SK-N-SH (cell line): Measurements from ENCODE around the gene FRMPD1. TPM values are rescaled to one million over a fixed set of nuclear protein-coding genes. Genes with fewer than 3 reads are reported as not detected.

Source experiments
- CTCF ChIA-PET: fragments of 300-600, 350-600 bp; formaldehyde crosslinking; extraction: SDS; loops from one replicate; lab custom pipeline; 2021; lab: Yijun Ruan, JAX
- POLR2A ChIA-PET: fragments of 350-600 bp; sonication (Branson Sonifier 250); formaldehyde crosslinking; extraction: SDS; loops from one replicate; lab custom pipeline; 2020; ENCODE audit warnings: antibody characterized with exemption, inconsistent platforms; lab: Yijun Ruan, JAX
- DNase-seq: peaks from one replicate; pipeline ENCODE4 v3.0.0; 2012
- H2AFZ ChIP-seq: fragments of 200-600 bp; sonication (generic); 2 replicates; pipeline ENCODE4 v1.8.1; 2016; ENCODE audit warnings: antibody characterized with exemption, mild to moderate bottlenecking, low read depth
- H3F3A ChIP-seq: fragments of 200-600 bp; sonication (generic); replicated peaks from 2 replicates; pipeline ENCODE3; 2016; ENCODE audit warnings: antibody characterized with exemption, mild to moderate bottlenecking; ENCODE audit not compliant: insufficient read depth
- H3K27ac ChIP-seq, 2 experiments: fragments of 200-500 bp in 1 of 2; fragments of 200-600 bp in 1 of 2; sonication (Bioruptor generic) in 1 of 2; sonication (generic), shearing (Covaris generic) in 1 of 2; 2 replicates each; pipeline versions ENCODE4 v1.5.1 to v1.6.1; 2014 to 2016; ENCODE audit warnings: low read depth in 2 of 2, inconsistent platforms in 1 of 2, low read length in 1 of 2, mild to moderate bottlenecking in 1 of 2, mixed read lengths in 1 of 2
- H3K27me3 ChIP-seq: fragments of 200-600 bp; sonication (generic), shearing (Covaris generic); 2 replicates; pipeline ENCODE4 v1.6.1; 2016; ENCODE audit warnings: mixed run types; ENCODE audit not compliant: insufficient read depth
- H3K36me3 ChIP-seq, 2 experiments: fragments of 200-500 bp in 1 of 2; fragments of 200-600 bp in 1 of 2; sonication (Bioruptor generic) in 1 of 2; sonication (generic) in 1 of 2; replicated peaks in 1 of 2; 2 replicates each; pipeline versions ENCODE3 to v1.5.1; 2014 to 2016; ENCODE audit warnings: low read length in 1 of 2, mild to moderate bottlenecking in 1 of 2; ENCODE audit not compliant: insufficient read depth in 2 of 2, control insufficient read depth in 1 of 2
- H3K4me1 ChIP-seq, 2 experiments: fragments of 200-500 bp in 1 of 2; fragments of 200-600 bp in 1 of 2; sonication (Bioruptor generic) in 1 of 2; sonication (generic), shearing (Covaris generic) in 1 of 2; 2 replicates each; pipeline versions ENCODE4 v1.5.1 to v1.6.1; 2014 to 2016; ENCODE audit warnings: low read depth in 1 of 2, low read length in 1 of 2, mixed run types in 1 of 2; ENCODE audit not compliant: insufficient read depth in 2 of 2, control insufficient read depth in 1 of 2
- H3K4me2 ChIP-seq: fragments of 200-600 bp; sonication (generic), shearing (Covaris generic); 2 replicates; pipeline ENCODE4 v1.6.1; 2017; ENCODE audit warnings: mixed run types
- H3K4me3 ChIP-seq, 2 experiments: fragments of 200-500 bp in 1 of 2; fragments of 200-600 bp in 1 of 2; sonication (Bioruptor generic) in 1 of 2; sonication (generic), shearing (Covaris generic) in 1 of 2; 2 replicates each; pipeline versions ENCODE4 v1.5.1 to v1.8.1; 2014 to 2016; ENCODE audit warnings: low read depth in 2 of 2, inconsistent platforms in 1 of 2, low read length in 1 of 2, mild to moderate bottlenecking in 1 of 2, mixed read lengths in 1 of 2, moderate library complexity in 1 of 2
- H3K79me2 ChIP-seq: fragments of 200-600 bp; sonication (generic); 2 replicates; pipeline ENCODE4 v1.8.1; 2017; ENCODE audit warnings: mild to moderate bottlenecking; ENCODE audit not compliant: insufficient read depth
- H3K9ac ChIP-seq: fragments of 200-600 bp; sonication (generic); 2 replicates; pipeline ENCODE4 v1.6.1; 2017; ENCODE audit warnings: mixed run types
- H3K9me2 ChIP-seq: fragments of 200-600 bp; sonication (generic); 2 replicates; pipeline ENCODE4 v1.6.1; 2017; ENCODE audit warnings: mixed run types
- H3K9me3 ChIP-seq: fragments of 200-600 bp; sonication (generic); 2 replicates; pipeline ENCODE4 v1.6.1; 2017; ENCODE audit warnings: mixed run types, mild to moderate bottlenecking, moderate library complexity
- H4K20me1 ChIP-seq: fragments of 200-600 bp; sonication (generic); 2 replicates; pipeline ENCODE4 v1.6.1; 2017; ENCODE audit warnings: mild to moderate bottlenecking, mixed run types; ENCODE audit not compliant: insufficient read depth
- CHD2 ChIP-seq: fragments of 150-350 bp; IDR thresholded peaks from 2 replicates; pipeline ENCODE4 v1.6.1; 2018; ENCODE audit warnings: low read length; ENCODE audit not compliant: partially characterized antibody
- EP300 ChIP-seq, 2 experiments: IDR thresholded peaks; 2 replicates each; pipeline versions ENCODE4 v1.4.0 to v1.6.1; 2012; ENCODE audit warnings: borderline replicate concordance in 1 of 2, low read depth in 1 of 2, low read length in 1 of 2
- EZH2phosphoT487 ChIP-seq: fragments of 200-600 bp; sonication (generic); IDR thresholded peaks from 2 replicates; pipeline ENCODE4 v1.6.1; 2017; ENCODE audit warnings: low read depth, mixed run types, mild to moderate bottlenecking, antibody characterized with exemption, moderate library complexity, borderline replicate concordance
- FOSL2 ChIP-seq: IDR thresholded peaks from 2 replicates; pipeline ENCODE4 v1.4.0; 2012; ENCODE audit warnings: low read depth, mild to moderate bottlenecking, moderate library complexity, borderline replicate concordance
- FOXJ3 ChIP-seq: sonication (generic); formaldehyde crosslinking; IDR thresholded peaks from 2 replicates; pipeline ENCODE4 v1.5.1; 2020; ENCODE audit warnings: mild to moderate bottlenecking, missing genetic modification reagents
- FOXM1 ChIP-seq: IDR thresholded peaks from 2 replicates; pipeline ENCODE4 v1.4.0; 2012; ENCODE audit warnings: low read depth, mild to moderate bottlenecking
- GABPA ChIP-seq: IDR thresholded peaks from 2 replicates; pipeline ENCODE4 v1.4.0; 2012; ENCODE audit warnings: low read depth, mild to moderate bottlenecking
- GATA2 ChIP-seq: sonication (generic); formaldehyde crosslinking; IDR thresholded peaks from 2 replicates; pipeline ENCODE4 v1.5.0; 2020; ENCODE audit warnings: mild to moderate bottlenecking, missing genetic modification reagents
- MEF2A ChIP-seq: IDR thresholded peaks from 2 replicates; pipeline ENCODE4 v1.4.0; 2012; ENCODE audit warnings: low read depth, borderline replicate concordance
- NFIC ChIP-seq: IDR thresholded peaks from 2 replicates; pipeline ENCODE4 v1.4.0; 2012; ENCODE audit warnings: borderline replicate concordance
- NRF1 ChIP-seq: IDR thresholded peaks from 2 replicates; pipeline ENCODE4 v1.6.1; 2012; ENCODE audit warnings: low read depth, mild to moderate bottlenecking, low read length
- PBX3 ChIP-seq: IDR thresholded peaks from 2 replicates; pipeline ENCODE4; 2012
- RAD21 ChIP-seq: IDR thresholded peaks from 2 replicates; pipeline ENCODE4 v1.6.1; 2012; ENCODE audit warnings: mild to moderate bottlenecking, low read length
- RCOR1 ChIP-seq: fragments of 150-350 bp; IDR thresholded peaks from 2 replicates; pipeline ENCODE4 v1.6.1; 2017; ENCODE audit warnings: antibody characterized with exemption, low read length
- REST ChIP-seq: IDR thresholded peaks from 2 replicates; pipeline ENCODE4 v1.6.1; 2012; ENCODE audit warnings: mild to moderate bottlenecking, low read depth, low read length, moderate library complexity
- SMC3 ChIP-seq: IDR thresholded peaks from 2 replicates; pipeline ENCODE4 v1.6.1; 2012; ENCODE audit warnings: low read depth, low read length, improper control_type of control experiment
- TAF1 ChIP-seq: IDR thresholded peaks from 2 replicates; pipeline ENCODE4 v1.6.1; 2012; ENCODE audit warnings: low read depth, mild to moderate bottlenecking, low read length, moderate library complexity, borderline replicate concordance
- TCF12 ChIP-seq: IDR thresholded peaks from 2 replicates; pipeline ENCODE4 v1.4.0; 2012
- TEAD4 ChIP-seq: IDR thresholded peaks from 2 replicates; pipeline ENCODE4 v1.4.0; 2012; ENCODE audit warnings: mild to moderate bottlenecking, borderline replicate concordance; ENCODE audit not compliant: insufficient read depth
- YY1 ChIP-seq: IDR thresholded peaks from 2 replicates; pipeline ENCODE4 v1.4.0; 2012; ENCODE audit warnings: low read depth, mild to moderate bottlenecking
- WGBS: methylation state at CpG from one replicate; pipeline ENCODE4 v1.1.6; 2017; ENCODE audit warnings: low lambda C conversion rate; 5-methylcytosine and 5-hydroxymethylcytosine counted together
- polyA plus RNA-seq, 3 experiments: library from polyadenylated mRNA; depleted of rRNA; stranded (reverse); fragments of >200 nt; gene quantifications; 2 replicates each; pipeline ENCODE4 v1.2.3, GENCODE V29; 2012

The FRMPD1 gene
- polyA plus RNA-seq, 1 of the 3 experiments (the other 2 are of a cell fraction), result not detected

GRCh38 chr9:37604296-37604695 lies 46.5 kb upstream of the FRMPD1 start:
- Histone ChIP-seq H3K4me3 (no peak overlapping the region), H3K9me2 (no peaks in the 10 kb centered on the region), H3K36me3 (no peaks in the 10 kb centered on the region), H3K9ac (no peak overlapping the region), H3K4me1 (peaks cover 0 to 3% of the 10 kb centered on the region in 2 experiments; a peak in 1 of 4 replicates), H3K4me2 (no peak overlapping the region), H3K27me3 (peaks cover 24% of the 10 kb centered on the region; the same call in 1 of the 2 replicates), H3K27ac (no peak overlapping the region), H4K20me1 (no peaks in the 10 kb centered on the region), H3F3A (no peaks in the 10 kb centered on the region), H2AFZ (no peak overlapping the region), H3K9me3 (no peaks in the 10 kb centered on the region), H3K79me2 (no peaks in the 10 kb centered on the region)
- ChIA-PET CTCF (no interaction called here), POLR2A (no interaction called here)
- TF ChIP-seq TCF12, result no peak
- TF ChIP-seq FOSL2, result no peak
- TF ChIP-seq EZH2phosphoT487, result no peak
- TF ChIP-seq FOXJ3, result no peak
- no peak for TF ChIP-seq SMC3
- TF ChIP-seq REST, result no peak
- no peak for TF ChIP-seq EP300 (IDR thresholded peaks at IDR 0.05; ENCODE audit: borderline replicate concordance in 1 of 2, low read depth in 1 of 2, low read length in 1 of 2)
- no peak for TF ChIP-seq NRF1
- TF ChIP-seq GABPA, result no peak
- TF ChIP-seq NFIC, result no peak
- TF ChIP-seq MEF2A, result no peak
- no peak for TF ChIP-seq RAD21
- no peak for TF ChIP-seq CHD2
- TF ChIP-seq FOXM1, result no peak
- no peak for TF ChIP-seq TEAD4
- WGBS, result 38% methylated on average over 1 of the region's 1 CpG
- DNase-seq, result no peak

GRCh38 chr9:37608250-37608649 lies 42.5 kb upstream of the FRMPD1 start:
- Histone ChIP-seq H3K4me2 (no peak overlapping the region), H3K9me2 (no peaks in the 10 kb centered on the region), H3K27ac (no peak overlapping the region), H3K36me3 (no peaks in the 10 kb centered on the region), H3K79me2 (no peaks in the 10 kb centered on the region), H3K4me1 (peaks cover 0 to 3% of the 10 kb centered on the region in 2 experiments; a peak in 1 of 4 replicates), H3K9me3 (no peaks in the 10 kb centered on the region), H3K9ac (no peak overlapping the region), H3K27me3 (peaks cover 14% of the 10 kb centered on the region; the same call in 1 of the 2 replicates), H3K4me3 (no peak overlapping the region), H4K20me1 (no peaks in the 10 kb centered on the region), H2AFZ (no peak overlapping the region), H3F3A (no peaks in the 10 kb centered on the region)
- ChIA-PET POLR2A (no interaction called here), CTCF (interaction anchor here (1.0 kb wide), 1 partner anchor 12 kb away, joined by 4 read pairs; no protein-coding TSS in a partner anchor)
- no peak for DNase-seq
- no peak for TF ChIP-seq SMC3
- TF ChIP-seq PBX3, result no peak
- no peak for TF ChIP-seq RCOR1
- no peak for TF ChIP-seq REST
- no peak for TF ChIP-seq TAF1
- TF ChIP-seq GATA2 (CRISPR knock-in tag), result no peak
- TF ChIP-seq YY1, result no peak
- TF ChIP-seq NRF1, result no peak
- TF ChIP-seq FOXM1, result no peak
